CD14-positive monocyte (primary cell): ENCODE results near the gene MMEL1. TPM values are rescaled to one million over a fixed set of nuclear protein-coding genes. Genes with fewer than 3 reads are reported as not detected.
A peak's percentile ranks its signal among the peaks of the same experiment; 100 is the strongest.

Experiments used
- DNase-seq, 3 donors: peaks; one replicate each; pipeline ENCODE4 v3.0.0-alpha.2; 2011 to 2022
- H2AFZ ChIP-seq: 2 replicates; pipeline ENCODE4 v1.6.0; 2012; ENCODE audit warnings: mild to moderate bottlenecking, low read depth, low read length, inconsistent platforms; ENCODE audit not compliant: insufficient read depth, poor library complexity, severe bottlenecking
- H3K27ac ChIP-seq, 2 donors: 1 replicate in 1 of 2; 2 replicates in 1 of 2; pipeline ENCODE4 v1.5.1; 2012 to 2013; ENCODE audit warnings: low read length in 2 of 2, control low read depth in 1 of 2, inconsistent platforms in 1 of 2, low read depth in 1 of 2, mild to moderate bottlenecking in 1 of 2
- H3K27me3 ChIP-seq, 2 donors: one replicate each; pipeline versions ENCODE4 v1.6.0 to v1.6.1; 2011 to 2013; ENCODE audit warnings: low read length in 2 of 2; ENCODE audit not compliant: control insufficient read depth in 2 of 2, insufficient read depth in 2 of 2
- H3K36me3 ChIP-seq, 2 donors: replicated peaks in 1 of 2; 1 replicate in 1 of 2; 2 replicates in 1 of 2; pipeline versions ENCODE4 v1.5.1 to v1.6.1; 2012 to 2013; ENCODE audit warnings: low read length in 2 of 2, control low read depth in 1 of 2, inconsistent platforms in 1 of 2, mild to moderate bottlenecking in 1 of 2; ENCODE audit not compliant: insufficient read depth in 2 of 2, control insufficient read depth in 1 of 2
- H3K4me1 ChIP-seq, 2 donors: 1 replicate in 1 of 2; 2 replicates in 1 of 2; pipeline versions ENCODE4 v1.5.1 to v1.6.1; 2012 to 2013; ENCODE audit warnings: low read length in 2 of 2, control low read depth in 1 of 2, inconsistent platforms in 1 of 2, mild to moderate bottlenecking in 1 of 2, moderate library complexity in 1 of 2; ENCODE audit not compliant: insufficient read depth in 2 of 2, control insufficient read depth in 1 of 2
- H3K4me2 ChIP-seq: replicated peaks from 2 replicates; pipeline ENCODE3; 2012; ENCODE audit warnings: low read length, moderate library complexity, mild to moderate bottlenecking; ENCODE audit not compliant: poor library complexity, severe bottlenecking; ENCODE audit errors: extremely low read depth
- H3K4me3 ChIP-seq, 3 experiments: fragments of 200-600 bp in 1 of 3; sonication (generic) in 1 of 3; replicated peaks in 1 of 3; 1 replicate in 2 of 3; 2 replicates in 1 of 3; pipeline ENCODE4 v1.5.1; 2011 to 2013; ENCODE audit warnings: low read length in 3 of 3, mild to moderate bottlenecking in 3 of 3, control low read depth in 2 of 3, low read depth in 2 of 3, inconsistent platforms in 1 of 3, moderate library complexity in 1 of 3
- H3K79me2 ChIP-seq: 2 replicates; pipeline ENCODE4 v1.6.0; 2012; ENCODE audit warnings: mild to moderate bottlenecking, control low read depth, inconsistent platforms, low read length, moderate library complexity; ENCODE audit not compliant: insufficient read depth
- H3K9ac ChIP-seq: 2 replicates; pipeline ENCODE4 v1.6.0; 2017; ENCODE audit warnings: low read length, mild to moderate bottlenecking; ENCODE audit not compliant: insufficient read depth, poor library complexity, severe bottlenecking
- H3K9me3 ChIP-seq, 2 donors: replicated peaks in 1 of 2; 1 replicate in 1 of 2; 2 replicates in 1 of 2; pipeline versions ENCODE4 v1.5.1 to v1.6.1; 2012 to 2013; ENCODE audit warnings: low read length in 2 of 2, control low read depth in 1 of 2; ENCODE audit not compliant: control insufficient read depth in 1 of 2, insufficient read depth in 1 of 2
- H4K20me1 ChIP-seq: 2 replicates; pipeline ENCODE4 v1.6.0; 2012; ENCODE audit warnings: mild to moderate bottlenecking, low read length, control low read depth, moderate library complexity; ENCODE audit not compliant: insufficient read depth
- H3K27ac Mint-ChIP-seq, 7 donors: one replicate each; pipeline ENCODE4 v1.8.0; 2020; ENCODE audit warnings: mild to moderate bottlenecking in 7 of 7, mixed read lengths in 7 of 7, moderate library complexity in 6 of 7, inconsistent platforms in 2 of 7
- H3K27me3 Mint-ChIP-seq, 3 donors: one replicate each; pipeline ENCODE4 v1.8.0; 2021 to 2022; ENCODE audit warnings: low read depth in 3 of 3, mild to moderate bottlenecking in 3 of 3, mixed read lengths in 3 of 3, moderate library complexity in 3 of 3, inconsistent platforms in 1 of 3
- H3K36me3 Mint-ChIP-seq, 2 donors: one replicate each; pipeline ENCODE4 v1.8.0; 2020; ENCODE audit warnings: mixed read lengths in 2 of 2, inconsistent platforms in 1 of 2, mild to moderate bottlenecking in 1 of 2
- H3K4me1 Mint-ChIP-seq: one replicate; pipeline ENCODE4 v1.8.0; 2020; ENCODE audit warnings: mild to moderate bottlenecking, mixed read lengths
- H3K4me3 Mint-ChIP-seq, 2 donors: one replicate each; pipeline ENCODE4 v1.8.0; 2020; ENCODE audit warnings: mild to moderate bottlenecking in 2 of 2, mixed read lengths in 2 of 2, moderate library complexity in 1 of 2
- H3K9me3 Mint-ChIP-seq, 7 donors: one replicate each; pipeline ENCODE4 v1.8.0; 2020 to 2022; ENCODE audit warnings: mixed read lengths in 7 of 7, mild to moderate bottlenecking in 6 of 7, moderate library complexity in 6 of 7, inconsistent platforms in 2 of 7
- CTCF ChIP-seq: fragments of 200-600 bp; IDR thresholded peaks from one replicate; pipeline ENCODE4 v1.8.0; 2022; ENCODE audit warnings: antibody characterized with exemption, mild to moderate bottlenecking
- WGBS: methylation state at CpG from one replicate; pipeline ENCODE4 v1.1.5; 2013; ENCODE audit warnings: missing lambda C conversion rate; ENCODE audit not compliant: insufficient coverage; 5-methylcytosine and 5-hydroxymethylcytosine counted together
- intact Hi-C, 2 donors: fragments of 100-400 bp; cut with micrococcal nuclease; formaldehyde crosslinking; loops; one replicate each; pipeline versions ENCODE4 v1.15.0 to v1.15.1; 2023
- polyA plus RNA-seq, 3 donors: library from polyadenylated mRNA; depleted of rRNA in 1 of 3; unstranded in 2 of 3; stranded (reverse) in 1 of 3; fragments of 300-500 nt in 2 of 3; fragments of >200 nt in 1 of 3; fragmentation: Illumina TruSeq in 2 of 3; gene quantifications; 1 replicate in 2 of 3; 2 replicates in 1 of 3; pipeline ENCODE4 v1.2.3, GENCODE V29; 2012 to 2021

The MMEL1 gene
- polyA plus RNA-seq, 3 donors: 1.1 to 4.4 (median 1.9) TPM

GRCh38 chr1:2592672-2593071, 40.1 kb downstream of the MMEL1 start:
- intact Hi-C loops: no loop called here
- Mint-ChIP-seq H3K9me3 (peaks cover 0 to 3% (median 2%) of the 10 kb centered on the region in 7 donors), H3K4me3 (peak overlapping the region; percentile 55 to 64), H3K36me3 (peaks cover 4 to 6% of the 10 kb centered on the region in 2 donors), H3K27me3 (peaks cover 3 to 23% (median 4%) of the 10 kb centered on the region in 3 donors), H3K4me1 (peaks cover 7% of the 10 kb centered on the region), H3K27ac (no peak overlapping the region)
- Histone ChIP-seq H3K27me3 (peaks cover 0 to 3% of the 10 kb centered on the region in 2 donors), H3K36me3 (peaks cover 0 to 4% of the 10 kb centered on the region in 2 donors), H3K9ac (peak overlapping the region; percentile 21), H3K4me1 (peaks cover 6 to 11% of the 10 kb centered on the region in 2 donors), H3K79me2 (no peaks in the 10 kb centered on the region), H4K20me1 (no peaks in the 10 kb centered on the region), H3K27ac (no peak overlapping the region), H3K9me3 (no peaks in the 10 kb centered on the region), H2AFZ (peak overlapping the region; percentile 50), H3K4me3 (peak overlapping the region in 1 of 3 experiments; percentile 20), H3K4me2 (no peak overlapping the region)
- peak in 2 of 3 donors; percentile 20 to 37 for DNase-seq
- 68% methylated on average over 10 of the region's 15 CpGs for WGBS
- no peak for TF ChIP-seq CTCF

- intact Hi-C loops: no loop called here
- H3K4me3 Mint-ChIP-seq: no peak overlapping the region
- H3K27me3 Mint-ChIP-seq: peaks cover 1 to 29% (median 6%) of the 10 kb centered on the region in 3 donors
- DNase-seq: no peak
- Histone ChIP-seq H3K36me3 (peaks cover 0 to 4% of the 10 kb centered on the region in 2 donors), H3K9ac (no peak overlapping the region), H3K27me3 (peaks cover 0 to 8% of the 10 kb centered on the region in 2 donors), H3K79me2 (no peaks in the 10 kb centered on the region), H2AFZ (no peak overlapping the region), H3K27ac (no peak overlapping the region), H3K4me1 (peaks cover 16 to 17% of the 10 kb centered on the region in 2 donors), H3K4me2 (no peak overlapping the region), H3K9me3 (no peaks in the 10 kb centered on the region), H4K20me1 (no peaks in the 10 kb centered on the region), H3K4me3 (no peak overlapping the region)
- no peak for TF ChIP-seq CTCF
- H3K9me3 Mint-ChIP-seq: peaks cover 0 to 3% (median 0%) of the 10 kb centered on the region in 7 donors
- no peak overlapping the region for H3K27ac Mint-ChIP-seq
- peaks cover 12% of the 10 kb centered on the region for H3K4me1 Mint-ChIP-seq
- WGBS: 96% methylated on average over 5 of the region's 12 CpGs
- peaks cover 4 to 6% of the 10 kb centered on the region in 2 donors for H3K36me3 Mint-ChIP-seq
Observed at GRCh38 chr1:2591581-2592261, 41.1 kb downstream of the MMEL1 start.
